K562 (cell line): Measurements from ENCODE around the gene SNX25. TPM values are rescaled to one million over a fixed set of nuclear protein-coding genes. Genes with fewer than 3 reads are reported as not detected.

Experiments used
- ARNT ChIP-seq, 2 experiments: fragments of 450-650 bp; IDR thresholded peaks; 2 replicates each; pipeline ENCODE4 v1.6.1; 2016; ENCODE audit warnings: mild to moderate bottlenecking in 1 of 2
- HDAC2 ChIP-seq: fragments of 450-650 bp; IDR thresholded peaks from 2 replicates; pipeline ENCODE4 v1.6.1; 2016; ENCODE audit warnings: mild to moderate bottlenecking
- HMGXB4 ChIP-seq: sonication (generic); formaldehyde crosslinking; IDR thresholded peaks from 2 replicates; pipeline ENCODE4 v1.8.1; 2023; ENCODE audit warnings: mild to moderate bottlenecking, missing genetic modification reagents
- MCM7 ChIP-seq, 2 experiments: fragments of 450-650 bp; IDR thresholded peaks; 2 replicates each; pipeline ENCODE4 v1.6.1; 2016 to 2018
- MECOM ChIP-seq: fragments of 250-450 bp; sonication (Bioruptor Pico); IDR thresholded peaks from 2 replicates; pipeline ENCODE4 v1.8.0; 2022; ENCODE audit warnings: inconsistent platforms
- MTA2 ChIP-seq: fragments of 450-650 bp; IDR thresholded peaks from 2 replicates; pipeline ENCODE4 v1.6.1; 2016; ENCODE audit warnings: low read depth
- RFX7 ChIP-seq: fragments of 250-450 bp; sonication (Bioruptor Pico); IDR thresholded peaks from 2 replicates; pipeline ENCODE4 v1.5.1; 2021; ENCODE audit warnings: mild to moderate bottlenecking
- SIN3A ChIP-seq, 2 experiments: fragments of 150-350 bp in 1 of 2; IDR thresholded peaks; 2 replicates each; pipeline ENCODE4 v1.6.1; 2011 to 2016; ENCODE audit warnings: borderline replicate concordance in 2 of 2, low read depth in 2 of 2, low read length in 2 of 2, mild to moderate bottlenecking in 2 of 2, moderate library complexity in 2 of 2; ENCODE audit not compliant: control insufficient read depth in 1 of 2
- SMAD1 ChIP-seq: fragments of 150-350 bp; IDR thresholded peaks from 2 replicates; pipeline ENCODE4 v1.6.1; 2014; ENCODE audit warnings: low read length, low read depth; ENCODE audit not compliant: partially characterized antibody
- TCFL5 ChIP-seq: fragments of 250-450 bp; sonication (Bioruptor Pico); conservative IDR thresholded peaks from 2 replicates; pipeline ENCODE4 v1.6.1; 2021; ENCODE audit warnings: mild to moderate bottlenecking, moderate library complexity, matching md5 sums
- ZBTB26 ChIP-seq: fragments of 450-650 bp; formaldehyde crosslinking; IDR thresholded peaks from 2 replicates; pipeline ENCODE4 v1.4.0; 2022; ENCODE audit warnings: missing genetic modification characterization
- ZNF507 ChIP-seq: conservative IDR thresholded peaks from 2 replicates; pipeline ENCODE4 v1.6.1; 2017; ENCODE audit warnings: missing genetic modification characterization, missing compliant biosample characterization
- polyA plus RNA-seq, 8 experiments: library from polyadenylated mRNA; depleted of rRNA in 4 of 8; stranded (reverse) in 5 of 8; unstranded in 3 of 8; fragments of >200 nt; fragmentation: Nextera tagmentation in 2 of 8; fragmentation: Illumina TruSeq in 1 of 8; extraction: Ambion mirVana in 2 of 8; extraction: Trizol in 1 of 8; gene quantifications; 2 replicates each; pipeline versions ENCODE4 v1.2.1 to v1.2.3, GENCODE V29; 2011 to 2014; ENCODE audit warnings: inconsistent platforms in 1 of 8, missing spikeins in 1 of 8
- total RNA-seq, 7 experiments: library from RNA; depleted of rRNA in 6 of 7; stranded (reverse); fragments of >200 nt in 6 of 7; fragmentation: Illumina TruSeq in 2 of 7; extraction: Trizol in 2 of 7; gene quantifications; 2 replicates each; pipeline versions ENCODE4 v1.2.1 to v1.2.3, GENCODE V29; 2011 to 2021; ENCODE audit warnings: low replicate concordance in 1 of 7
- TF ChIP-seq, protein P1 (sequence below): fragments of 450-650 bp; IDR thresholded peaks from 2 replicates; pipeline ENCODE4 v1.6.1; 2016; ENCODE audit warnings: mild to moderate bottlenecking, moderate library complexity

Gene SNX25
- total and polyA plus RNA-seq, 9 of the 15 experiments (the other 6 are each of a cell fraction or from before 2014, with no cell fraction given) = 2.5 to 23.4 (median 13.3) TPM

DNA sequence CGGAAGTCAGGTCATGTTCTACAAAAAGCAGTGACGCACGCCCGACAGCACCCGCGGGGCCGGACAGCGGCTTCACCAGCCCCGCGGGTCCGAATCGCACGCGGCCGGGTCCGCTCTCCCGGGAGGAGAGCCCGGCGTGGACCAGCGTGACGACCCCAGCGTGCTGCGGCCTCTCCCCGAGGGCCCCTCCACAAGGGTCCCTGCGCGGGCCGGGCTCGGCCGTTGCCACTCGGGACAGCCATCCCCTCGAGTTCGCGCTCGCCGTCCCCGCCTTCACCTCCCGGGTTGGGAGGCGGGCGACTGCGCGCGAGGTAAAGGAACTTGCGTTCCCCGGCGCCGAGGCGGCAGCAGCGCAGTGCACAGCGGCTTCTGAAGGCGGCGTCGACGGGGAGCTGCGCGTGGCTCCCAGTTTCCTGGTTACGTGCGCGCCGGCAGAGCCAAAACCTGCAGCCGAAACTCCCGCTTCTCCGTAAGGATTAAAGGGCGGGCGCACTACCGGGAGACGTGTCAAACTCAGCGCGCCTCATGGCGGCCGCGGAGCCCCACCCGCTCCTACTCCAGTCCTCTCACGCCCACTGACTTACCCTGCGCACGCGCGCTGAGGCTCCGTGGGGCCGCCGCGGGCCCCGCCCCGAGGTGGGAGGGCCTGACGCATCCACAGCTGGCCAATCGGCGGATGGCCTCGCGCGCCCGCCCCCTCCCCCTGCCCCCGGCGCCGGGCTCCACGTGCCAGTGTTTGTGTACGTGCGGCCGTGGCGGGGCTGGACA, 186.7 kb downstream of the SNX25 start (continued):
- TF ChIP-seq, protein P1, sequence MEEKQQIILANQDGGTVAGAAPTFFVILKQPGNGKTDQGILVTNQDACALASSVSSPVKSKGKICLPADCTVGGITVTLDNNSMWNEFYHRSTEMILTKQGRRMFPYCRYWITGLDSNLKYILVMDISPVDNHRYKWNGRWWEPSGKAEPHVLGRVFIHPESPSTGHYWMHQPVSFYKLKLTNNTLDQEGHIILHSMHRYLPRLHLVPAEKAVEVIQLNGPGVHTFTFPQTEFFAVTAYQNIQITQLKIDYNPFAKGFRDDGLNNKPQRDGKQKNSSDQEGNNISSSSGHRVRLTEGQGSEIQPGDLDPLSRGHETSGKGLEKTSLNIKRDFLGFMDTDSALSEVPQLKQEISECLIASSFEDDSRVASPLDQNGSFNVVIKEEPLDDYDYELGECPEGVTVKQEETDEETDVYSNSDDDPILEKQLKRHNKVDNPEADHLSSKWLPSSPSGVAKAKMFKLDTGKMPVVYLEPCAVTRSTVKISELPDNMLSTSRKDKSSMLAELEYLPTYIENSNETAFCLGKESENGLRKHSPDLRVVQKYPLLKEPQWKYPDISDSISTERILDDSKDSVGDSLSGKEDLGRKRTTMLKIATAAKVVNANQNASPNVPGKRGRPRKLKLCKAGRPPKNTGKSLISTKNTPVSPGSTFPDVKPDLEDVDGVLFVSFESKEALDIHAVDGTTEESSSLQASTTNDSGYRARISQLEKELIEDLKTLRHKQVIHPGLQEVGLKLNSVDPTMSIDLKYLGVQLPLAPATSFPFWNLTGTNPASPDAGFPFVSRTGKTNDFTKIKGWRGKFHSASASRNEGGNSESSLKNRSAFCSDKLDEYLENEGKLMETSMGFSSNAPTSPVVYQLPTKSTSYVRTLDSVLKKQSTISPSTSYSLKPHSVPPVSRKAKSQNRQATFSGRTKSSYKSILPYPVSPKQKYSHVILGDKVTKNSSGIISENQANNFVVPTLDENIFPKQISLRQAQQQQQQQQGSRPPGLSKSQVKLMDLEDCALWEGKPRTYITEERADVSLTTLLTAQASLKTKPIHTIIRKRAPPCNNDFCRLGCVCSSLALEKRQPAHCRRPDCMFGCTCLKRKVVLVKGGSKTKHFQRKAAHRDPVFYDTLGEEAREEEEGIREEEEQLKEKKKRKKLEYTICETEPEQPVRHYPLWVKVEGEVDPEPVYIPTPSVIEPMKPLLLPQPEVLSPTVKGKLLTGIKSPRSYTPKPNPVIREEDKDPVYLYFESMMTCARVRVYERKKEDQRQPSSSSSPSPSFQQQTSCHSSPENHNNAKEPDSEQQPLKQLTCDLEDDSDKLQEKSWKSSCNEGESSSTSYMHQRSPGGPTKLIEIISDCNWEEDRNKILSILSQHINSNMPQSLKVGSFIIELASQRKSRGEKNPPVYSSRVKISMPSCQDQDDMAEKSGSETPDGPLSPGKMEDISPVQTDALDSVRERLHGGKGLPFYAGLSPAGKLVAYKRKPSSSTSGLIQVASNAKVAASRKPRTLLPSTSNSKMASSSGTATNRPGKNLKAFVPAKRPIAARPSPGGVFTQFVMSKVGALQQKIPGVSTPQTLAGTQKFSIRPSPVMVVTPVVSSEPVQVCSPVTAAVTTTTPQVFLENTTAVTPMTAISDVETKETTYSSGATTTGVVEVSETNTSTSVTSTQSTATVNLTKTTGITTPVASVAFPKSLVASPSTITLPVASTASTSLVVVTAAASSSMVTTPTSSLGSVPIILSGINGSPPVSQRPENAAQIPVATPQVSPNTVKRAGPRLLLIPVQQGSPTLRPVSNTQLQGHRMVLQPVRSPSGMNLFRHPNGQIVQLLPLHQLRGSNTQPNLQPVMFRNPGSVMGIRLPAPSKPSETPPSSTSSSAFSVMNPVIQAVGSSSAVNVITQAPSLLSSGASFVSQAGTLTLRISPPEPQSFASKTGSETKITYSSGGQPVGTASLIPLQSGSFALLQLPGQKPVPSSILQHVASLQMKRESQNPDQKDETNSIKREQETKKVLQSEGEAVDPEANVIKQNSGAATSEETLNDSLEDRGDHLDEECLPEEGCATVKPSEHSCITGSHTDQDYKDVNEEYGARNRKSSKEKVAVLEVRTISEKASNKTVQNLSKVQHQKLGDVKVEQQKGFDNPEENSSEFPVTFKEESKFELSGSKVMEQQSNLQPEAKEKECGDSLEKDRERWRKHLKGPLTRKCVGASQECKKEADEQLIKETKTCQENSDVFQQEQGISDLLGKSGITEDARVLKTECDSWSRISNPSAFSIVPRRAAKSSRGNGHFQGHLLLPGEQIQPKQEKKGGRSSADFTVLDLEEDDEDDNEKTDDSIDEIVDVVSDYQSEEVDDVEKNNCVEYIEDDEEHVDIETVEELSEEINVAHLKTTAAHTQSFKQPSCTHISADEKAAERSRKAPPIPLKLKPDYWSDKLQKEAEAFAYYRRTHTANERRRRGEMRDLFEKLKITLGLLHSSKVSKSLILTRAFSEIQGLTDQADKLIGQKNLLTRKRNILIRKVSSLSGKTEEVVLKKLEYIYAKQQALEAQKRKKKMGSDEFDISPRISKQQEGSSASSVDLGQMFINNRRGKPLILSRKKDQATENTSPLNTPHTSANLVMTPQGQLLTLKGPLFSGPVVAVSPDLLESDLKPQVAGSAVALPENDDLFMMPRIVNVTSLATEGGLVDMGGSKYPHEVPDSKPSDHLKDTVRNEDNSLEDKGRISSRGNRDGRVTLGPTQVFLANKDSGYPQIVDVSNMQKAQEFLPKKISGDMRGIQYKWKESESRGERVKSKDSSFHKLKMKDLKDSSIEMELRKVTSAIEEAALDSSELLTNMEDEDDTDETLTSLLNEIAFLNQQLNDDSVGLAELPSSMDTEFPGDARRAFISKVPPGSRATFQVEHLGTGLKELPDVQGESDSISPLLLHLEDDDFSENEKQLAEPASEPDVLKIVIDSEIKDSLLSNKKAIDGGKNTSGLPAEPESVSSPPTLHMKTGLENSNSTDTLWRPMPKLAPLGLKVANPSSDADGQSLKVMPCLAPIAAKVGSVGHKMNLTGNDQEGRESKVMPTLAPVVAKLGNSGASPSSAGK = peak; percentile 97
- TF ChIP-seq MTA2 (peak; percentile 57; the same call in 1 of the 2 replicates), ARNT (IDR thresholded peaks at IDR 0.05) (peak; percentile 100), MCM7 (IDR thresholded peaks at IDR 0.05) (no peak), RFX7 (CRISPR knock-in tag) (no peak), HDAC2 (peak; percentile 86), MECOM (no peak), SMAD1 (no peak), SIN3A (IDR thresholded peaks at IDR 0.05; ENCODE audit: borderline replicate concordance in 2 of 2, control insufficient read depth in 1 of 2, low read depth in 2 of 2, low read length in 2 of 2) (peak; percentile 88 to 95; a peak in 3 of 4 replicates), TCFL5 (no peak), HMGXB4 (CRISPR knock-in tag) (0 out of 2 replicates have a peak, but pooled peaks have one; percentile 70), ZBTB26 (CRISPR knock-in tag) (no peak), ZNF507 (tag) (no peak)
